HG03039 (cell line): ENCODE results near the gene LONRF3.
"Not testable (repeated sequence)": the region's sequence is repeated elsewhere in the genome, so short reads cannot be mapped to it uniquely, and the experiment has no call there.

Experiments
- ATAC-seq: cut with Tn5 transposase; IDR thresholded peaks from one replicate; pipeline ENCODE4 v1.9.1; 2021; ENCODE audit warnings: mild to moderate bottlenecking, moderate library complexity; ENCODE audit not compliant: unreplicated experiment

Gene LONRF3

GRCh38 chrX:118983513-118983912, 9.1 kb downstream of the LONRF3 start:
- ATAC-seq = no peak

GRCh38 chrX:118988911-118989310, 14.5 kb downstream of the LONRF3 start:
- no peak for ATAC-seq

- no peak for ATAC-seq
Observed at GRCh38 chrX:118989886-118990285, 15.5 kb downstream of the LONRF3 start.

GRCh38 chrX:118990512-118991227, 16.3 kb downstream of the LONRF3 start:
- ATAC-seq = no peak

- not testable (repeated sequence) for ATAC-seq
Observed at GRCh38 chrX:118992441-118993121, 18.2 kb downstream of the LONRF3 start.

- ATAC-seq = no peak
Observed at GRCh38 chrX:119003462-119003861, 29.0 kb downstream of the LONRF3 start.

GRCh38 chrX:119004920-119005524, 30.6 kb downstream of the LONRF3 start:
- peak; percentile 81 for ATAC-seq

GRCh38 chrX:119007189-119007770, 32.9 kb downstream of the LONRF3 start:
- ATAC-seq = no peak

- no peak for ATAC-seq
Observed at GRCh38 chrX:119008110-119008744, 33.8 kb downstream of the LONRF3 start.

GRCh38 chrX:119009071-119009470, 34.7 kb downstream of the LONRF3 start:
- no peak for ATAC-seq

- ATAC-seq = no peak
Observed at GRCh38 chrX:119010491-119010890, 36.1 kb downstream of the LONRF3 start.

- ATAC-seq = no peak
Observed at GRCh38 chrX:119013164-119013563, 38.7 kb downstream of the LONRF3 start.

GRCh38 chrX:119015407-119016237, 41.2 kb downstream of the LONRF3 start:
- ATAC-seq = peak; percentile 94

GRCh38 chrX:119017077-119017476, 42.7 kb downstream of the LONRF3 start:
- no peak for ATAC-seq

GRCh38 chrX:119025900-119026299, 51.5 kb downstream of the LONRF3 start:
- no peak for ATAC-seq

- ATAC-seq = not testable (repeated sequence)
Observed at GRCh38 chrX:119026344-119026743, 51.9 kb downstream of the LONRF3 start.

GRCh38 chrX:119027960-119028732, 53.7 kb downstream of the LONRF3 start:
- not testable (repeated sequence) for ATAC-seq

GRCh38 chrX:119028733-119029330, 54.4 kb downstream of the LONRF3 start:
- no peak for ATAC-seq

GRCh38 chrX:119029656-119030055, 55.2 kb downstream of the LONRF3 start:
- ATAC-seq = not testable (repeated sequence)
